Mesenteric fat pad (tissue), 1 donor: Measurements from ENCODE around the gene TIMP1. TPM values are rescaled to one million over a fixed set of nuclear protein-coding genes. Genes with fewer than 3 reads are reported as not detected.

ENCODE experiments used
- DNase-seq: peaks from one replicate; pipeline ENCODE4 v3.0.0-alpha.2; 2020; ENCODE audit warnings: low spot score
- total RNA-seq: library from RNA; stranded (reverse); fragmentation: NEBNext Ultra II Directional; extraction: Animal tissue kit (Norgen Biotek cat#: 25700); gene quantifications from one replicate; pipeline ENCODE4 v1.2.1, GENCODE V29; 2021
- donor health status: DM: yes; HTN: yes; CAD: no.

Gene TIMP1
- total RNA-seq, 1 donor from 2014 or later, result 410 TPM

GRCh38 chrX:47573341-47574075 is 8.7 kb upstream of the TIMP1 start:
- DNase-seq, result peak; percentile 82

- DNase-seq, result peak; percentile 82
Measured at GRCh38 chrX:47574076-47574546, 8.1 kb upstream of the TIMP1 start.

- DNase-seq, result no peak
Measured at GRCh38 chrX:47574547-47575301, 7.5 kb upstream of the TIMP1 start.

GRCh38 chrX:47576021-47576898 is 6.0 kb upstream of the TIMP1 start:
- DNase-seq, result no peak

GRCh38 chrX:47577424-47577823 is 4.8 kb upstream of the TIMP1 start:
- peak; percentile 81 for DNase-seq

GRCh38 chrX:47577901-47578300 is 4.3 kb upstream of the TIMP1 start:
- DNase-seq, result no peak

- DNase-seq, result peak; percentile 53
Measured at GRCh38 chrX:47578692-47579091, 3.5 kb upstream of the TIMP1 start.

GRCh38 chrX:47579537-47579936 is 2.7 kb upstream of the TIMP1 start:
- peak; percentile 86 for DNase-seq

- DNase-seq, result peak; percentile 71
Measured at GRCh38 chrX:47583240-47583861, 1.1 kb downstream of the TIMP1 start.

- no peak for DNase-seq
Measured at GRCh38 chrX:47584714-47585113, 2.5 kb downstream of the TIMP1 start.

GRCh38 chrX:47585273-47585672 is 3.0 kb downstream of the TIMP1 start:
- peak; percentile 77 for DNase-seq

- peak; percentile 86 for DNase-seq
Measured at GRCh38 chrX:47586043-47586787, 4.0 kb downstream of the TIMP1 start.

GRCh38 chrX:47587091-47587891 is 5.1 kb downstream of the TIMP1 start:
- DNase-seq, result peak; percentile 43

- DNase-seq, result peak; percentile 88
Measured at GRCh38 chrX:47587906-47588735, 5.9 kb downstream of the TIMP1 start.

- peak; percentile 51 for DNase-seq
Measured at GRCh38 chrX:47590984-47591383, 8.7 kb downstream of the TIMP1 start.

- DNase-seq, result no peak
Measured at GRCh38 chrX:47593522-47593921, 11.3 kb downstream of the TIMP1 start.

GRCh38 chrX:47595716-47596251 is 13.5 kb downstream of the TIMP1 start:
- DNase-seq, result no peak

- no peak for DNase-seq
Measured at GRCh38 chrX:47596256-47596655, 14.0 kb downstream of the TIMP1 start.
